Dermis microvascular lymphatic vessel endothelial cell (primary cell): ENCODE results near the gene ANGPT4. TPM values are rescaled to one million over a fixed set of nuclear protein-coding genes. Genes with fewer than 3 reads are reported as not detected.
"Not testable (repeated sequence)": the region's sequence is repeated elsewhere in the genome, so short reads cannot be mapped to it uniquely, and the experiment has no call there.

ENCODE experiments used
- DNase-seq, 2 donors: peaks; one replicate each; pipeline versions ENCODE4 v3.0.0 to v3.0.0-alpha.2; 2010; ENCODE audit warnings: low read depth in 2 of 2
- total RNA-seq: library from RNA; depleted of rRNA; stranded (reverse); fragments of >200 nt; gene quantifications from 2 replicates; pipeline ENCODE4 v1.2.1, GENCODE V29; 2014

The ANGPT4 gene
- total RNA-seq, 1 donor from 2014 or later: not detected

DNA sequence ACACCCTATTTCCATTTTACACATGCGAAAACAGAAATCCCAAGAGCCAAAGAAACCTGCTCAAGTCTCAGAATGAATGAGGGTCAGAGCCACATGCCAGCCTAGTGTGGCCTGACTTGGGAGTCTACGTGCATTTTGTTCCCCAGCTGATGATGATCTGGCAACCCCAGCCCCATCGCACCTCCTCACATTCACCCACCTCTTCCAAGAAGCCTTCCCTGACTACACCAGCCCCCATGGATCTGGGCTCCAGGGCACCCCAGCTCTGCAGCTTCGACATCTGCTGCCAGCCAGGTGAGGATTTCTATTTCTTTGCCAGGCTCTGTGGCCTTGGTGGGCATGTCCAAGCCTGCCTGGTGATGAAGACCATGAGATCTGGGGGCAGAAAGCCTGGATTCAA lies 41.0 kb downstream of the ANGPT4 start:
- no peak for DNase-seq

DNA sequence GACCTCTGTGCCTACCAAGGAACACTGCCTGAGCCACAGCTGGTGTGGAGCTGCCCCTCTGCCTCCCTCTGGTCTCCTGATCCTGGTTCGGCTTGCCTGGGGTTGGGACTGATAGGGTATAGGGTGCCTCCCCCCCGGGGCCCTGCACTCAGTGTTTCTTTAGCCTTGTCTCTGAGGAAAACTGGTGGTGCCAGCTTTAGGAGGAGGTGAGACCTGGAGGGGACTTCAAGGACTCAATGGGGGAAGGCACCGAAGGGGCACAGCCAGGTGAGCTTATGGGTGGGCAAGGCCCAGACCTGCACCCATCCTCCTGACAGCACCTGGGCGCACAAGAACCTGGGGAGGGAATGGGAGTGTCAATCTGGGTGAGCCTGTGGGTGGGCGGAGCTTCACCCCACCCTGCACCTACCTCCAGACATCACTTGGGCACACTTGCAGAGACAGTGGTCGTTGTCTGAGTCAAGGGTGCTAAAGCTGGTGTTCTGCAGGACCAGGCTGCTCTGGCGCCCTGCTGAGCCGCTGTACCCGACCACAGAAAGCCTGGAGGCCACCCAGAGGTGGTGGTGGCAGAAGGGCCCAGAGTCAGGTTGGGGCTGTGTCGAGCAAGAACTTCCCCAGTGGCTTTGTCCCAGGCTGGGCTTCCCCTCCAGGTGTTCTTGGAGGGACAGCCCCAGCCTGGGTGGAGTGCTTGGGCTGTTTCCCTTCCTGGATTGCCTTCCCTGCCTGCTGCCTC lies 42.1 kb downstream of the ANGPT4 start:
- no peak for DNase-seq

DNA sequence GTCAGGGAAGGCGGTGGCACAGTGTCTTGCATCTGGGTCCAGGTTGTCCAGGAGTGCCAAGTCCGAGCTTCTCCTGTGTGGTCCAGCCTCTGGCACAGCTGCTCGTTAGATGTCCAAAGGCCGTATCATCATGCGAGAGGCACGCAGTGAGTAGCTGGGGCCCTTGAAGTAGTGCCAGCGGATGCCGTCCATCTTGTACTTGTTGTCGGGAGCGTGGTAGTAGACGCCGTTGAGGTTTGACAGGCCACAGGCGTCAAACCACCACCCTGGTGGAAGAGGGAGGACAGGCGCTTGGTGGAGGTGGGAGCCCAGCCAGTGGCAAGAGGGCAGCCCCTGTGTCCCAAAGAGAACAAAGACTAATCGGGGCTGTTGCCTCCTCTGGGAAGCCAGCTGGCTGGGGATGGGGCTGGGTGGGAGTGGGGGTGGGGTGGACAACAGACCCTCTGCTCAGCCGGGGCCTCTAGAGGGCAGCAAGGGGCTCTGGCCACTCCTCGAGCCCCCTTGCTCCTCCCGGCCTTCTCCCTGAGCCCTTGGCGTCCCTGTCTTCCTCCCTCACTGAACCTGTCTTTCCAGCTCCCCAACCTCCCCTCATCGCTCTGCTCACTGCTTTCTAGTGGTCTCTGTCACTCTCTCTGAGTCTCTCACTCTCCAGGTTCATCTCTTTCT lies 43.1 kb downstream of the ANGPT4 start:
- no peak for DNase-seq

- DNase-seq: no peak
Measured at GRCh38 chr20:871948-872347, 44.2 kb downstream of the ANGPT4 start.

DNA sequence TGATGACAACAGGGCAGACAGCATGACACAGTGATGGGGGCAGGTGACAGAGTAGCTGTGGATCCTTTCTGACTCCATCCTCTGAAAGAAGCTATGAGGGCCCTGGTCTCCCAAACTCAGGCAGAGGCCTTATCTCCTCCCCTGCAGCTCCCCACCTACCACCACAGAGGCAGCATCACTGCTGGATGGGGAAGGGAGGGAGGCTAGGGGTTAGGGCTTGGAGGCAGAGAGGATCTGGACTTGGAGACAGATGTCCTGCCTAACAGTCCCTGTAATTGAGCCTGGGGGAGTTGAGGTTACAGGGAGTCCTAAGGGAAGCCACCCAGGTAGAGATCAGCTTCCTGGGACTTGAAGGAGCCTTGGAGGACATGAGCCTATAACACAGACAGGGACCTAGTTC lies 44.7 kb downstream of the ANGPT4 start:
- DNase-seq: no peak

- no peak for DNase-seq
Measured at GRCh38 chr20:870758-871157, 45.4 kb downstream of the ANGPT4 start.

DNA sequence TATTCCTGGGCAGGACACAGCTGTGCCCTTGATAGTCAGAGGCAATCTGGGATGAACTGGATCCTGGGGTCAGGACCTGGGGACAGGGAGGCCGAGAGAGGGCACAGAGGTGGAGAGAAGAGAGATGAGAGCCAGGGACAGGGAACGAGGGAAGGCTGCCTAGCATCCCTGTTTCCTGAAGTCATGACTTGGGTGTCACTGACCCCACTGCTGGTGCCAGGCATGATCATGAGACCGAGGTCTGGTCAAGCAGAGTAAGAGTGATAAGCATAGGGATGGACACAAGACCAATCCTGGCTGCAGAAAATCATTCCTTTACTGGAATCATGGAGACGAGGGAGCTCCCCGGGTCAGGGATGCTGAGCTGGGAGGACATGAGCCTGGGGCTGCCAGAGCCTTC lies 46.5 kb downstream of the ANGPT4 start:
- no peak for DNase-seq

DNA sequence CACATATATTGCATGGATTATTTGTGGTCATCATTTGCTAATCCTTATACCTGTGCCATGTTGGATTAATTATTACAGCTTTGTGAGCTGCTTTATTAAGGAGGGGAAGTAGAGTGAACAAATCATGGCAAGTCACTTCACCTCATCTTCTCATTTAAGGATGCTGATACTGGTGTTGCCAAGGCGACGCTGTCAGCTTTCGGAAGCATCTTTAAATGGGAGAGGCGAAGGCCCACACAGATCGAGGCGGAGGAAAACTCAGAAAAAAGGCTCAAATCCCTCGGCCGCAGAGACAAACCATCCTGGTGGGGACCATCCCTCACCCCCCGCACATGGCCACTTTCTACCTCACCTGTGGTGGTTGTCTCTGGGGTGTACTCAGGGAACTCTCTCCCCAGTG lies 47.9 kb downstream of the ANGPT4 start:
- no peak for DNase-seq

GRCh38 chr20:865440-865839 lies 50.7 kb downstream of the ANGPT4 start:
- DNase-seq: no peak

DNA sequence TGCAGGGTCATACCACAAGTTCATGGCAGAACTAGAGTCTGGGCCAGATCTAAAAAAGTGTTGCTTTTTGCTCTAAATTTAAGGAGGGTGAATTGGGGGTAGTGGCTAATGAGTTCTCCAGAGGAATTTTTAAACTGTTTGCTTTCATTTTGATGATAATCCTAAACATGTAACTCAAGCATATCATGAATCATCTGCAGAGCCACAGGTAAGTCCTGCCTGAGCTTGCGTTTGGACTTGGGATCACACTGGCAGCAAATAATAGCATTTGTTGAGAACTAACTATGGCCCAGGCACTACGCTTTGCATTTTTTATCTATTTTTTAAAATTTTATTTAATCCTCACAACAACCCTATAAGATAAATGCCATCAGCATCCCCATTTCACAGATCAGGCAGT lies 55.2 kb downstream of the ANGPT4 start:
- no peak for DNase-seq

GRCh38 chr20:859751-860231 lies 56.3 kb downstream of the ANGPT4 start:
- no peak for DNase-seq

GRCh38 chr20:858011-858410 lies 58.1 kb downstream of the ANGPT4 start:
- no peak for DNase-seq

DNA sequence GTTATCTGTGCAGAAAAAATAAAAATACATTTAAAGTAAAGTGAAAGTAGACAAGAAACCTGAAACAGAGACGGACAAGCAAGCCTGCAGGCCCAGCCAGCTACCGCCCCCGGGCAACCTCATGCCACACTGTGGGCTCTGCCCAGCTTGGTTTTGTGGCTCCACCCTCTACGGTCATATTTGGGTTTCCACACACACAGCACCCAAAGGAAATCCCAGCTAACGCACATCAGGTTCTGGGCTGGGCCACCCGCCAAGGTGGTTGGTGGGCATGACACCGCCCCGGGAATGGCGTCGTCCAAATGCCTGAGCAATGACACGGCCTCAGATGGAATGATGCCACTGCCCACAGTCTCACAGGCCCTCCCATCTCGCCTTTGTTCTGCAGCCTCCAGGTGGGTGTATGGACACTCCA lies 59.8 kb downstream of the ANGPT4 start:
- DNase-seq: peak in 1 of 2 donors; percentile 27

DNA sequence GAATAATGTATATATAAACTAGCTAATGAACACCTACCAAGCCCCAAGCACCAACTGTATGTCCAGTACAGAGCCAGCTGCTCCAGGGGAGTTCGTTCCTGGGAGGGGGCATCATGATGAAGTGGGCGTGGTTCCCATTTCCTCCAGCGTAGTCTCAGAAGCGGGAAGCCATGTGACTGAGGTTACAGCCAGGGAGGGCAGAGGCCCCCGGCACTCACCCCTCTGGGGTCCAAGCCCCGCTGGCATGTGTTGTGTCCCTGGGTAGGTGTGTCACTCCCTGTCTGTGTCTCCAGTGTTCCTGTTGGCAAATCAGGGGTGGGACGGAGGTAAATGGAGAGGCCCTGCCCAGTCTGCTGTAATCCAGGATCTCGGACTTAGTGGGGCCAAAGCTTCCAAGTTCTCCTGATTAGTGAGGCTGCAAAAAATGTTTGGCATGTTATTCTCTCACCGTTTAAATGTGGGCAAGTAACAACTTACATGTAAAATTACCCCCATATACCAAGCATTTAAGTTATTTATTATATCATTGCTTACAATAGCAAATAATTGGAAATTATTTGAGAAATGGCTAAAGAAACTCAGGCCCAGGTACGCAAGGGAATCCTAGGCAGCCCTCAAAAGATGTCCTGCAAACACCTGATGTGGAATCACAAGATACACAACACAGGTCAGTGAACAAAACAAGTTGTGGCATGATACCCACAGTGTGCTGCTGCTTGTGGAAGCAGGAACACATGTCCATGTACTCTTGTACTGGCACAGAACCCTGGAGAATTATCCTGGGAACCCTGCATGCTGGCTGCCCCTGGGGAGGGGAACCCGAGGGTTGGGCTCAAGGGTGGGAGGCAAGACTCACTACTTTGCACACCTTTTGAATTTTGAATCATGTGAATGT lies 60.4 kb downstream of the ANGPT4 start:
- no peak for DNase-seq

DNA sequence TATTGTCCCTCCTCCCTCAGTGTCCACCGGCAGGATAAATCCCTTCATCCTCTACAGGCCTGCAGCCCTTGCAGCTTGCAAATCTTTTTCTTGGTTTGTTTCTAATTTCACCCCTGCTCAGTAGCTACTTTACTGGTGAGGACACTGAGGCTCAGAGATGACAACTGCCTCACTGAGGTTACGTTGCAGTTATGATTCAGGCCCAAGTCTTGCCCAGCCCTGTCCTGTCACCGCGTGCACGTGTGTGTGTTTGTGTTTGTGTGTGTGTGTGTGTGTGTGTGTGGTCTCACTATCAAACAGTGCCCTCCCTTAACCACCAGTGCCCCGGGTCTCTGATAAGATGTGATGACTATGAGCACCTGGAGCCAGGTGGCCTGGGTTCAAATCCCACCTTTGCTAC lies 61.5 kb downstream of the ANGPT4 start:
- no peak for DNase-seq

GRCh38 chr20:853406-853996 lies 62.6 kb downstream of the ANGPT4 start:
- DNase-seq: no peak

GRCh38 chr20:848731-849130 lies 67.4 kb downstream of the ANGPT4 start:
- DNase-seq: not testable (repeated sequence)

DNA sequence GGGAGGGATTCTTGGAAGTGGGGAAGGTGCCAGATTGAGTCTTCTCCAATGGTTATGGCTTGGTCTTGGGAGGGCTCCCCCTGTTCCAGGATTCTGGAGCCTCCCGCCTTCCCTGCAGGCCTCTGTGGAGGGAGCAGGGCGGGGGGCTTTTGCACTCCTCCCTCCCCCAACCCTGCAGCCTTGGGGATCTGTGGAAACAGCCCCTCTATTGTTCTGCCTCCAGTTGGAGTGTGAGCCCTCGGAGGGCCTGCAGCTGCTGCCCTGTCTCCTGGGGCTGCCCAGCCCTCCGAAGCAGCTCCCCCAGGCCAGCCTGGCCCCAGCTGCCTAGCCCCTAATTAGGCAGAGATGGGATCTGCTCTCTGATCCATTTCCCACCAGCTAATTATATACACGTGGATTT lies 67.9 kb downstream of the ANGPT4 start:
- DNase-seq: no peak

DNA sequence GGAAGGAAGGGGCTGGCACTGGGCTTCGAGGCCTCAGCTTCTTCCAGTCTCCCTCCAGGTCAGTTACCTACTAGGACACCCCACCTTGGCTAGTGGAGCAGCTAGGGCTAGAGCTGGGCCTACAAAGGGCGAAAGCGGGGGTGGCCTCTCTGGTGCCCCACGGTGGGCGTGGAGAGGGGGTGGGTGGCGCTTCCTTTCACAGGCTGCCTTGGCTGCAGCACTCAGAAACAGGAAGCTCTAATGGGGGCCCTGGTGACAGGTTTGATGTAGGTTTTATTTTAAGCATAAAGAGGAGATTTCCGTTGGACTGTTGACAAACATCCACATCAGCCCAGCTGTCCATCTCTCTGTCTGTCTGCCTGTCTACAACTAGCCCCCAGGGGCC lies 69.2 kb downstream of the ANGPT4 start:
- peak in 1 of 2 donors; percentile 10 for DNase-seq

DNA sequence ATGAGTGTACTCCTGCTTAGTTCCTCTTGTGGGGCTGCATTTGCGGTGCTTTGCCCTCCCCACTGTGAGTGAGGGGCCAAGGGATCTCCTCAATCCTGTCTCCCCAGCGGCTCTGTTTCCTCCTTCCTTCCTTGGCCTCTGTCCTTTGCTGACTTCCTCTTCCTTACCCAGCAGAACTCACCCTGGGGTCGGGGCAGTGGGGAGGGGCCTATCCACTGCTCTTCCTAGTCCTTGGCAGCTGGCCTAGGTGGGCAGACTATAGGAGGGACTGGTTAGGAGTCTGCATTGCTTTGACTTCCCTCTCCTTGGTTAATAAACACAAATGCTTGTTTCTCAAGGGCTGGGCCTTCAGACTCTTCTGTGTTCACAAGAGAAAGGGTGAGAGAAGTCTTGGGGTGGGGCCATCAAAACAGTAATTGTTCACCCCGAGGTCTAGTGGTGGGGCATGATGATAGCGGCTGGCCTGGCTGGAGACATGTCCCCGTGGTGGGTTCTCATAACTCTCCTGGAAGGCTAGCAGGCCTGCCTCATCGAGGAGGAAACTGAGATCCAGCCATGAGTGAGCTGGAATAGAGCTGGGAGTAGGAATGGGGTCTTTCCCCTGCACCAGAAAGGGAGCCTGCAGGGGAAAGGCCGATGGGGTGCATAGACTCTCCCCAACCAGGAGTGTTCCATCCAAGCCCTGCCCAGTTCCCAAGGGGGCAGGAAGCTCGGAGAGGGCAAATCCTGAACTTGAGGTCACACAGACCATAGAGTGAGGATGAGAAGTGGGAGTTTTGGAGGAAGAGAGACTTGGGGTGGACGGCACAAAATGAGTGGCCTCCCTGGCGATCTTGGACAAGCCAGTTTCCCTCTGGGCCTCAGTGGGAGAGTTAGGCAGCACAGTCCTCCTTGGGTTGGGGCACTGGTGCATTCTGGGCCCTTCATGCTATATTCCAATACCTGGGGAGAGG lies 69.9 kb downstream of the ANGPT4 start:
- DNase-seq: no peak
